ENCODE data around the gene CBFA2T3. TPM values are rescaled to one million over a fixed set of nuclear protein-coding genes. Genes with fewer than 3 reads are reported as not detected.

CBFA2T3 gene
- total RNA-seq, 1 experiment from 2014 or later: not detected

GRCh38 chr16:88878967-88879787 lies 97.8 kb downstream of the CBFA2T3 start:
- DNase-seq (ENCODE audit: low spot score): no peak

GRCh38 chr16:88878356-88878755 lies 98.7 kb downstream of the CBFA2T3 start:
- no peak for DNase-seq (ENCODE audit: low spot score)

- no peak for DNase-seq (ENCODE audit: low spot score)
Measured at GRCh38 chr16:88877564-88878289, 99.3 kb downstream of the CBFA2T3 start.

DNA sequence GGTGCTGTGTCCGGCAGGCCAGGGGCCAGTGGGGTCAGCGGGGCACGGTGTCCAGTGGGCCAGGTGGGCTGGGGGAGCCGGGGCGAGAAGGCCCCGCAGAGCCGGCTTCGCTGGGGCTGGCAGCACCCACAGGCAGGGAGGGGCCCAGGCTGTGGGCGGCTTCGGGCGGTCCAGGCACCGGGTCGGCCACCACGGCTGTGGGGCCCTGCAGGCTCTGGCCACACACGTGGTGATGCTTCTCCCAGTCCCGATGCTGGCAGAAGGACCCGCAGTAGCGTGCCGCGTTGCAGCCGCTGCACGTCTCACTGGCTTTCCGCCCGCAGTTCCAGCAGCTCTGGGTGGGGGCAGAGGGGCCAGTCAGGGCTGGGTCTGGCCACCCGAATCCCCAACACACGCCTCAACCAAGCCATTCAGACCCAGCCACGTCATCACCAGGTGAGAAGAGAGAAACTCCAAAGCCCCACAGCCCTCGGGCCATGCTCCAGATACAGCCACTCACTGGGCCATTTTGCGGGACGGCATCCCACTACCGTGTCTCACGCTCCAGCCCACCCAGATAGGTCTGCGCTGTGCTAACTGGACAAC lies 100.0 kb downstream of the CBFA2T3 start:
- DNase-seq (ENCODE audit: low spot score): no peak

- DNase-seq (ENCODE audit: low spot score): no peak
Measured at GRCh38 chr16:88875703-88876234, 101.2 kb downstream of the CBFA2T3 start.

DNA sequence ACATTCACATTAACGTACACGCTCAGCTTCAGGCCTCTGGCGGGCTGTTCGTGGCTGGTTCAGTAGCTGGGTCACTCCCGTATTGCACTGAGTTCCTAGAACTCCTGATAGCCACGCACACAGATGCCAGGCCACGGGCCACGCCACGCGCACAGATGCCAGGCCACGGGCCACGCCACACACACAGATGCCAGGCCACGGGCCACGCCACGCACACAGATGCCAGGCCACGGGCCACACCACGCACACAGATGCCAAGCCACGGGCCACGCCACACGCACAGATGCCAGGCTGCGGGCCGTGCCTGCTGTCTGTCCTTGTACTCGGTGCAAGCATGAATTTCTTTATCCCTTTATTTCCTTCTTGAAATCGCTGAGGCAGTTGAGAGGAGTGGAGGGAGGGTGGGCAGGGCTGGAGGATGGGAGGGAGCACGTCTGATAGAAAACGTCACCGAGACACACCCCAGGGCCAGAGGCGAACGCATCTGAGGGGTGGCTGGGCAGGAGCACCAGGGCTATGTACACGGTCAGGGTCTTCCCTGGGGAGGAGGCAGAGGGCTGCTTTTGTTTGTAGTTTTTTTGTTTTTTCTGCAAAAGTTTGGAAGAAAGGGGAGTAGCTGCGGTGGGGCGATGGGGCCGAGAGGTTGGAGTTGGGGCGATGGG lies 101.9 kb downstream of the CBFA2T3 start:
- no peak for DNase-seq (ENCODE audit: low spot score)

GRCh38 chr16:88872650-88873331 lies 104.2 kb downstream of the CBFA2T3 start:
- no peak for DNase-seq (ENCODE audit: low spot score)

GRCh38 chr16:88871730-88872416 lies 105.1 kb downstream of the CBFA2T3 start:
- no peak for DNase-seq (ENCODE audit: low spot score)

- no peak for DNase-seq (ENCODE audit: low spot score)
Measured at GRCh38 chr16:88871349-88871702, 105.7 kb downstream of the CBFA2T3 start.

- no peak for DNase-seq (ENCODE audit: low spot score)
Measured at GRCh38 chr16:88870608-88871348, 106.2 kb downstream of the CBFA2T3 start.

DNA sequence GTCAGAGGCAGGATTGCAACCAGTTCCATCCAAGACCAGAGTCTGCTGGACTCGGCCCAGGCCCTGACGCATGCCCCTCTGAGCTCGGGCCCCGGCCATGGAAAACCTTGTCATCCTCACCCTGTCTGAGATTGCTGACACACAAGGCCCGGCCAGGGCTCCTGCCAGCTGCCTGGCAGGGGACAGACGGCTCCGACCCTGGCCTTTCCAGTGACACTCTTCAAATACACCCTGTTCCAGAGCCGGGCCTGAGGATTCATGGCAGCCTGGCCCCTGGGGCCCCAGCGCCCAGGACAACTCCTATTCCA lies 107.4 kb downstream of the CBFA2T3 start:
- DNase-seq (ENCODE audit: low spot score): no peak

DNA sequence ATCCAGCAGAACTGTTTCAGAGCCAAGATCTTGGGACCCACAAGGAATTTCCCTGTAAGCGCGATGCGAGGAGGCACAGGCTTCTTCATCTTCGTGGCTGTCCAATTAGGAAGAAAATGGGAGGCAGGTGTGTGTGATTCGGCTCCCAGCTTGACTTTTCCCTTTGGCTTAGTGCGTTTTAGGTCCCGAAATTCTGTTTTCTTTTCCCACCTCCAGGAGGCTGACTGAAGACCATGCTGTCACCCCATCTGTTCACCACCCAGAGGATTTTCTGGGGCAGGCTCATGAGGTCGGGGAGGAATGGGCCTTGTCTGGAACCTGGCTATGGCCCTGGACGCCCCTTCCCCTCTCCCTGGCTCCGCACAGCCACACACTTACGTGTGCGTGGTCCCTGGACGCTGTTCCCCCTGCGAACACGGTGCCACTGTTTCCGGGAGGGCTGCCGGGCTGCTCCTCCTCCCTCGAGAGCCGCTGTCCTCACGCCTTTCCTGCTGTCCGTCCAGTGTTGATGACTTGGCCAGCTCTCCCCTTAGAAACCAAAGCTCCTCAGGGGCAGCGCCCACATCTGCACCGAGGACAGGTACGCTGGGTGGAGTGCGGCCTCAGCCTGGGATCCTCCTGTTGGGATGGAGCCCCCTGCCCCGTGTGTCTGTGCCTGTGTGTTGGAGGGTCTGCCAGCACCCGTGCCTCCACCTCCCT lies 107.9 kb downstream of the CBFA2T3 start:
- no peak for DNase-seq (ENCODE audit: low spot score)

DNA sequence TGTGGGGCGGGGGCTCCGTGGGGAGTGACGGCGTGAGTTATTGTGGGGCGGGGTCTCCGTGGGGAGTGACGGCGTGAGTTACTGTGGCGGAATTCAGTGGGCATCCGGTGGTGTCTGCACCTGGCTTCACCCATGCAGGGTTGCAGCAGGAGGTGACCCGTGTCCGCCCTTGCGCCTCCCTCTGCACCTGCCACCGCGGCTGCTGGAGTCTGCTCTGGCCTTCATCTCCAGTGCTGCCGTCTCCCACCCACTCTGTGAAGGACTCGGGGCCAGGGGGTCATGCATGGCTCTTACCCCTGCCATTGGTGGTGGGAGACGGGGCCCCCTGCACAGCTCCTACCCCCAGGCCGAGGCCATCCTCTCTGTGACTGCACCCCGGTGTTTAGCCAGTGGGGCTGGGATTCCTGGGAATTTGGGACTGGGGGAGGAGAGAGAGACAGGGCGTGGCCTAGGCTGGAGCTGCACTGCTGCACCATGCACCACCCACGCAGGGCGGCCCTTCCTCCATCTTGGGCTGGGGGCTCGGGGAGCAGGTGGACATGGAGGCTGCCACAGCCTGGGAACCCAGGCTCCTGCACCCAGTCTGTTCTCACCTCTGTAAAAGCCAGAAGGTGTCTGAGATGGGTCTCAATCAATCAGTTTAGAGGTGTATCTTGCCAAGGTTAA lies 109.3 kb downstream of the CBFA2T3 start:
- DNase-seq (ENCODE audit: low spot score): no peak

GRCh38 chr16:88866151-88866920 lies 110.7 kb downstream of the CBFA2T3 start, which contains the start of gene PABPN1L:
Gene PABPN1L (minus strand): TSS chr16:88866660. CDS start chr16:88866606, 54 bp downstream.
- no peak for DNase-seq (ENCODE audit: low spot score)

GRCh38 chr16:88865742-88866141 lies 111.3 kb downstream of the CBFA2T3 start:
- DNase-seq (ENCODE audit: low spot score): no peak

DNA sequence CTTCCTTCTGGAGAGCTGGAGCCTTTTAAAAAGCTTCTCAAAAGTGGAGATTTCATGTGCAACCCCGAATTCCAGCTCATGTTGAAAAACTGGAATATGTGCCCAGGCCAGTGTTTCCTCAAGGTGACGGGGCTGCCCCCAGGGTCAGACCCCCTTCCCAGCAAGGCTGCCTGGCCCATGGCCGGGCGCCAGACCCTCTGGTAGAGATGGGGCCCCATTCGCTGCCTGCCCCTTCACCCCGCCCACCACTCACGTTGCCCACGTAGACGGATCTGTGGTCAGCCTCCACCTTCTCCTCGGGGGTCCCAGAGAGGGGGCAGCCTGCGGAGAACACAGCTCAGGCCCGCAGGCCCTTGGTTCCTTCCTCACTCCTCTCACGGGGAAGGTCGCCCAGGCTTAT lies 111.7 kb downstream of the CBFA2T3 start:
- no peak for DNase-seq (ENCODE audit: low spot score)

DNA sequence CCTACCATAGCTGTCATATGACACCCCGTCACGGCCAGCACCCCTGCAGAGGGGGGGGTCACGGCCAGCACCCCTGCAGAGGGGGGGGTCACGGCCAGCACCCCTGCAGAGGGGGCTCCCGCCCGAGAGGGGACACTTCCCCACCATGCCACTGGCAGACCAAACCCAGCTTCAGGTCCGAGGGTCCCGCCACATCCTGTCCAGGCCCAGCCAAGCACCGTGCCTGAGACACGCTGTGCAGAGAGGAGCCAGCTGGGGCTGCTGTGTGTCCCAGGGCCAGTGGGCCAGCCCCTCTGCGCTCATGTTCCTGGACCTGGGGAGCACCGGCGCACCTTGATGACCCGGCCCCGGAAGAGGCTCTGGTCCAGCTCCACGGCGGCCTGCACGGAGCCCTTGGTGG lies 112.5 kb downstream of the CBFA2T3 start:
- DNase-seq (ENCODE audit: low spot score): no peak

- DNase-seq (ENCODE audit: low spot score): no peak
Measured at GRCh38 chr16:88864099-88864498, 112.9 kb downstream of the CBFA2T3 start.
